ENCODE data around the gene COX18. TPM values are rescaled to one million over a fixed set of nuclear protein-coding genes. Genes with fewer than 3 reads are reported as not detected.
A peak's percentile ranks its signal among the peaks of the same experiment; 100 is the strongest.

Gene COX18
- total RNA-seq, 1 donor from 2014 or later: 17.7 TPM

- no peak for DNase-seq (ENCODE audit: low spot score in 2 of 2, unreplicated experiment in 2 of 2)
- H3K4me1 Mint-ChIP-seq: no peaks in the 10 kb centered on the region
- no peak overlapping the region for H3K27ac Mint-ChIP-seq
- no peak for TF ChIP-seq CTCF (IDR thresholded peaks at IDR 0.05; ENCODE audit: unreplicated experiment)
- H3K9me3 Mint-ChIP-seq: no peaks in the 10 kb centered on the region
- H3K4me3 Mint-ChIP-seq: no peak overlapping the region
- H3K27me3 Mint-ChIP-seq (ENCODE audit: low read depth): no peaks in the 10 kb centered on the region
- peaks cover 28% of the 10 kb centered on the region for H3K36me3 Mint-ChIP-seq
Observed at GRCh38 chr4:73098713-73099112, 29.2 kb upstream of the COX18 start.

DNA sequence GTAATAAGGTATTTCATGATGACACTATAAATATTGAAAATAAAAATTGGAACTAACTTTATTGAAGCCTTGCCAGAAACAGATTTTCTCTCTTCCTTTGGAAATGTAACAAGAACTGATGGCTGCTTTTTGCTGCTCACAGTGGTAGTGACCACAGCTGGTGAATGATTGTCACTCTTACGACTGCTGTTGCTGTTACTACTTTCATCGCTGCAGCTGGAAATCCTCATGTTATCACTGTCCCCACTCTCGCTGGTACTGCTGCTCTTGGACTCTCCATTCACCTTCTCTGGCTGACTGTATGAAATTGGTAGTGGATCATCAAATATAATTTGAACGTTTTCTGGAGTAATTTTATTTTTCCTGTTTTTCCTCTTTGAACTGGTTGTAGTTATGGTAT, 28.5 kb upstream of the COX18 start:
- no peaks in the 10 kb centered on the region for H3K27me3 Mint-ChIP-seq (ENCODE audit: low read depth)
- H3K27ac Mint-ChIP-seq: no peak overlapping the region
- no peaks in the 10 kb centered on the region for H3K9me3 Mint-ChIP-seq
- no peak for DNase-seq (ENCODE audit: low spot score in 2 of 2, unreplicated experiment in 2 of 2)
- H3K4me3 Mint-ChIP-seq: no peak overlapping the region
- no peaks in the 10 kb centered on the region for H3K4me1 Mint-ChIP-seq
- H3K36me3 Mint-ChIP-seq: peaks cover 28% of the 10 kb centered on the region
- no peak for TF ChIP-seq CTCF (IDR thresholded peaks at IDR 0.05; ENCODE audit: unreplicated experiment)

- Mint-ChIP-seq H3K36me3 (peaks cover 21% of the 10 kb centered on the region), H3K9me3 (no peaks in the 10 kb centered on the region), H3K4me1 (no peaks in the 10 kb centered on the region), H3K27me3 (ENCODE audit: low read depth) (no peaks in the 10 kb centered on the region), H3K27ac (no peak overlapping the region), H3K4me3 (no peak overlapping the region)
- no peak for TF ChIP-seq CTCF (IDR thresholded peaks at IDR 0.05; ENCODE audit: unreplicated experiment)
- DNase-seq (ENCODE audit: low spot score in 2 of 2, unreplicated experiment in 2 of 2): no peak
Observed at GRCh38 chr4:73092868-73093267, 23.4 kb upstream of the COX18 start.

GRCh38 chr4:73090738-73091137, 21.2 kb upstream of the COX18 start:
- peaks cover 23% of the 10 kb centered on the region for H3K36me3 Mint-ChIP-seq
- no peak overlapping the region for H3K27ac Mint-ChIP-seq
- H3K9me3 Mint-ChIP-seq: no peaks in the 10 kb centered on the region
- TF ChIP-seq CTCF (IDR thresholded peaks at IDR 0.05; ENCODE audit: unreplicated experiment): no peak
- H3K27me3 Mint-ChIP-seq (ENCODE audit: low read depth): no peaks in the 10 kb centered on the region
- no peaks in the 10 kb centered on the region for H3K4me1 Mint-ChIP-seq
- no peak for DNase-seq (ENCODE audit: low spot score in 2 of 2, unreplicated experiment in 2 of 2)
- no peak overlapping the region for H3K4me3 Mint-ChIP-seq

DNA sequence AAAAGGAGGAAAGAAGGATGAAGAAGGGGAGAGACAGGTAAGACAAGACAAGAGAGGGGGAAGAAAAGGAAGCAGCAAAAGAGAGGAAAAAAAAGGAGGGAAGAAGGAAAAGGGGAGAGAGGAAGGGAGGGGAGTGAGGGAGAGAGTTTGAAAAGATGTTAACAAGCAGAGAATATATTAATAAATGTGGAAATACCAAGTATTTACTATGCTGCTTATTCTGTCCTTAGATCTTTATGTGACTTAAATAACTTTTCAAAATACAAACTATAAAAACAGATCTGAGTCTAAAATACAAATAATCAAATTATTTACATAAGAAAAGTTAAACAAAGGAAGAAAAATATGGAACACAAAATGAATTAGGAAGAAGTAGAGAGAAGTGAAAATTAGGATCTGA, 18.4 kb upstream of the COX18 start:
- H3K27me3 Mint-ChIP-seq (ENCODE audit: low read depth): no peaks in the 10 kb centered on the region
- no peak for TF ChIP-seq CTCF (IDR thresholded peaks at IDR 0.05; ENCODE audit: unreplicated experiment)
- peaks cover 34% of the 10 kb centered on the region for H3K36me3 Mint-ChIP-seq
- no peaks in the 10 kb centered on the region for H3K4me1 Mint-ChIP-seq
- no peak for DNase-seq (ENCODE audit: low spot score in 2 of 2, unreplicated experiment in 2 of 2)
- H3K9me3 Mint-ChIP-seq: no peaks in the 10 kb centered on the region
- peak overlapping the region; percentile 31 for H3K27ac Mint-ChIP-seq
- no peak overlapping the region for H3K4me3 Mint-ChIP-seq

All from mesothelial cell of epicardium (in vitro differentiated cells).